Colonic mucosa (tissue), 4 donors: ENCODE measurements around the gene RHBDL1. TPM values are rescaled to one million over a fixed set of nuclear protein-coding genes. Genes with fewer than 3 reads are reported as not detected.

Source experiments
- DNase-seq: peaks from one replicate; pipeline ENCODE4 v3.0.0-alpha.2; 2020
- H3K27ac ChIP-seq: fragments of 200-600 bp; one replicate; pipeline ENCODE4 v1.8.0; 2021
- H3K27me3 ChIP-seq: fragments of 200-600 bp; one replicate; pipeline ENCODE4 v1.8.0; 2021
- H3K36me3 ChIP-seq: fragments of 200-600 bp; one replicate; pipeline ENCODE4 v1.8.0; 2021
- H3K4me1 ChIP-seq: fragments of 200-600 bp; one replicate; pipeline ENCODE4 v1.8.0; 2021; ENCODE audit warnings: mild to moderate bottlenecking
- H3K4me3 ChIP-seq: fragments of 200-600 bp; one replicate; pipeline ENCODE4 v1.8.0; 2021
- H3K9ac ChIP-seq, 2 donors: one replicate each; pipeline ENCODE4 v1.7.0; 2013; ENCODE audit warnings: control low read depth in 2 of 2, low read depth in 2 of 2, low read length in 2 of 2
- H3K9me3 ChIP-seq: fragments of 200-600 bp; one replicate; pipeline ENCODE4 v1.8.0; 2021
- intact Hi-C: fragments of 100-400 bp; cut with DNase I; formaldehyde crosslinking; loops from one replicate; pipeline ENCODE4 v1.14.1; 2022
- total RNA-seq, 2 donors: library from RNA; stranded (reverse); fragmentation: NEBNext Ultra II Directional in 1 of 2; extraction: Animal tissue kit (Norgen Biotek cat#: 25700) in 1 of 2; gene quantifications; one replicate each; pipeline ENCODE4 v1.2.1, GENCODE V29; 2021
- TF ChIP-seq, protein P1 (sequence below): fragments of 200-600 bp; IDR thresholded peaks from one replicate; pipeline ENCODE4 v1.8.0; 2022; ENCODE audit warnings: antibody characterized with exemption, mild to moderate bottlenecking
- donor health status: healthy.
- donor health status: DM: no; HTN: no; CAD: no.
- donor health status: DM: no; HTN: no; CAD: no.

The RHBDL1 gene
- total RNA-seq, 2 donors from 2014 or later, result 4.0 to 5.7 TPM

DNA sequence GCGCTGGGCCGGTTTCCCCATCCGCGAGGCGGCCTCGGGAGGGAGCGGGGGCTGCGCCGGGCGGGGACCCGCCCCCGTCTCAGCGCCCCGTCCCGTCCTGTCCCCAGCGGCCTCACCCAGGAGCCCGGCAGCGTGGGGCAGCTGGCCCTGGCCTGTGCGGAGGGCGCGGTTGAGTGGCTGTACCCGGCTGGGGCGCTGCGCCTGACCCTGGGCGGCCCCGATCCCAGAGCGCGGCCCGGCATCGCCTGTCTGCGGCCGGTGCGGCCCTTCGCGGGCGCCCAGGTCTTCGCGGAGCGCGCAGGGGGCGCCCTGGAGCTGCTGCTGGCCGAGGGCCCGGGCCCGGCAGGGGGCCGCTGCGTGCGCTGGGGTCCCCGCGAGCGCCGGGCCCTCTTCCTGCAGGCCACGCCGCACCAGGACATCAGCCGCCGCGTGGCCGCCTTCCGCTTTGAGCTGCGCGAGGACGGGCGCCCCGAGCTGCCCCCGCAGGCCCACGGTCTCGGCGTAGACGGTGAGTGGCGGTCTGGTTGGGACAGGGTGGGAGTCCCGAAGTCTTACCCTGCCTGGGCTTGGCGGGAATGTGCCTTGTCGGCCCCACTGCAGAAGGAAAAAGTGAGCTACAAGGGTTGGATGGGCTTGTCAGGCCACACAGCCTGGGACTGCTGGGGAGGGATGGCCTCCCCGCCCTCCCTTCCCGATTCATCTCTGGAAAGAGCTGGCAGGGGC lies 40.2 kb downstream of the RHBDL1 start:
- Histone ChIP-seq H3K9me3 (no peaks in the 10 kb centered on the region), H3K4me1 (peaks cover 31% of the 10 kb centered on the region), H3K9ac (peak overlapping the region; percentile 19 to 51), H3K36me3 (no peaks in the 10 kb centered on the region), H3K4me3 (peak overlapping the region; percentile 70), H3K27ac (no peak overlapping the region), H3K27me3 (peaks cover 8% of the 10 kb centered on the region)
- DNase-seq, result no peak
- intact Hi-C loops, result no loop called here
- TF ChIP-seq, protein P1, sequence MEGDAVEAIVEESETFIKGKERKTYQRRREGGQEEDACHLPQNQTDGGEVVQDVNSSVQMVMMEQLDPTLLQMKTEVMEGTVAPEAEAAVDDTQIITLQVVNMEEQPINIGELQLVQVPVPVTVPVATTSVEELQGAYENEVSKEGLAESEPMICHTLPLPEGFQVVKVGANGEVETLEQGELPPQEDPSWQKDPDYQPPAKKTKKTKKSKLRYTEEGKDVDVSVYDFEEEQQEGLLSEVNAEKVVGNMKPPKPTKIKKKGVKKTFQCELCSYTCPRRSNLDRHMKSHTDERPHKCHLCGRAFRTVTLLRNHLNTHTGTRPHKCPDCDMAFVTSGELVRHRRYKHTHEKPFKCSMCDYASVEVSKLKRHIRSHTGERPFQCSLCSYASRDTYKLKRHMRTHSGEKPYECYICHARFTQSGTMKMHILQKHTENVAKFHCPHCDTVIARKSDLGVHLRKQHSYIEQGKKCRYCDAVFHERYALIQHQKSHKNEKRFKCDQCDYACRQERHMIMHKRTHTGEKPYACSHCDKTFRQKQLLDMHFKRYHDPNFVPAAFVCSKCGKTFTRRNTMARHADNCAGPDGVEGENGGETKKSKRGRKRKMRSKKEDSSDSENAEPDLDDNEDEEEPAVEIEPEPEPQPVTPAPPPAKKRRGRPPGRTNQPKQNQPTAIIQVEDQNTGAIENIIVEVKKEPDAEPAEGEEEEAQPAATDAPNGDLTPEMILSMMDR, result no peak

DNA sequence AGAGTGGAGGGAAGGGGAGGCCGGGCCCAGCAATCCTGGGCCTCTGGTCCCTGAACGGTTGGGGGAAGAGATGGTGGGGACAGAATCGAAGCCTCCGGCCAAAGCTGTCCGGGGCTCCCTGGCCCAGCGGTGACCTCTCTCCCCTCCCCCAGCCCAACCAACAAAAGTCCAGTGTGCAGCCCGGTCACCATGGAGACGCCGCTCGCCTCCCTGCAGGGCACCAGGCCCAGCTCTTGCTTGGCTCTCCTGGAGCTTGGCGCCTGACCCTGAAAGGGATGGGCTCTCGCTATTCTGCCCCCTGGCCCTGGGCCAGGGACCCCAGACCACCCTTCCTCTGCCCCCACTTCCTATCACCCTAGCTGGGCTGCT lies 40.7 kb downstream of the RHBDL1 start:
- Histone ChIP-seq H3K4me3 (peak overlapping the region; percentile 70), H3K9ac (peak overlapping the region in 1 of 2 donors; percentile 20), H3K9me3 (no peaks in the 10 kb centered on the region), H3K27ac (no peak overlapping the region), H3K27me3 (peaks cover 4% of the 10 kb centered on the region), H3K36me3 (no peaks in the 10 kb centered on the region), H3K4me1 (peaks cover 31% of the 10 kb centered on the region)
- TF ChIP-seq, protein P1, result no peak
- intact Hi-C loops, result no loop called here
- DNase-seq, result no peak

DNA sequence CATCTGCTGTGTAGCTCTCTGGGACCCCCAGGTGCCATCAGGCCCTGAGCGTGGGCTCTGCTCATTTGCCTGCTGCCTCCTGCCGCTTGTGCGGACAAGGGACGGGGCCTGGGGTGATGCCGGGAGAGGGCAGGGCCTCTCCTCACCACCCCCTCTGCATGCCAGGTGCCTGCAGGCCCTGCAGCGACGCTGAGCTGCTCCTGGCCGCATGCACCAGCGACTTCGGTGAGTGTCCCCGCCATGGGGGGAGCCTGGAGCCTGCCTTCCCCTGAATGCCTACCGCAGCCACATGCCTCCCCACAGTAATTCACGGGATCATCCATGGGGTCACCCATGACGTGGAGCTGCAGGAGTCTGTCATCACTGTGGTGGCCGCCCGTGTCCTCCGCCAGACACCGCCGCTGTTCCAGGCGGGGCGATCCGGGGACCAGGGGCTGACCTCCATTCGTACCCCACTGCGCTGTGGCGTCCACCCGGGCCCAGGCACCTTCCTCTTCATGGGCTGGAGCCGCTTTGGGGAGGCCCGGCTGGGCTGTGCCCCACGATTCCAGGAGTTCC lies 41.4 kb downstream of the RHBDL1 start:
- intact Hi-C loops, result no loop called here
- no peaks in the 10 kb centered on the region for H3K36me3 ChIP-seq
- H3K27ac ChIP-seq, result no peak overlapping the region
- no peak overlapping the region for H3K4me3 ChIP-seq
- H3K9me3 ChIP-seq, result no peaks in the 10 kb centered on the region
- H3K9ac ChIP-seq, result no peak overlapping the region
- TF ChIP-seq, protein P1, result no peak
- peaks cover 31% of the 10 kb centered on the region for H3K4me1 ChIP-seq
- DNase-seq, result no peak
- no peaks in the 10 kb centered on the region for H3K27me3 ChIP-seq

DNA sequence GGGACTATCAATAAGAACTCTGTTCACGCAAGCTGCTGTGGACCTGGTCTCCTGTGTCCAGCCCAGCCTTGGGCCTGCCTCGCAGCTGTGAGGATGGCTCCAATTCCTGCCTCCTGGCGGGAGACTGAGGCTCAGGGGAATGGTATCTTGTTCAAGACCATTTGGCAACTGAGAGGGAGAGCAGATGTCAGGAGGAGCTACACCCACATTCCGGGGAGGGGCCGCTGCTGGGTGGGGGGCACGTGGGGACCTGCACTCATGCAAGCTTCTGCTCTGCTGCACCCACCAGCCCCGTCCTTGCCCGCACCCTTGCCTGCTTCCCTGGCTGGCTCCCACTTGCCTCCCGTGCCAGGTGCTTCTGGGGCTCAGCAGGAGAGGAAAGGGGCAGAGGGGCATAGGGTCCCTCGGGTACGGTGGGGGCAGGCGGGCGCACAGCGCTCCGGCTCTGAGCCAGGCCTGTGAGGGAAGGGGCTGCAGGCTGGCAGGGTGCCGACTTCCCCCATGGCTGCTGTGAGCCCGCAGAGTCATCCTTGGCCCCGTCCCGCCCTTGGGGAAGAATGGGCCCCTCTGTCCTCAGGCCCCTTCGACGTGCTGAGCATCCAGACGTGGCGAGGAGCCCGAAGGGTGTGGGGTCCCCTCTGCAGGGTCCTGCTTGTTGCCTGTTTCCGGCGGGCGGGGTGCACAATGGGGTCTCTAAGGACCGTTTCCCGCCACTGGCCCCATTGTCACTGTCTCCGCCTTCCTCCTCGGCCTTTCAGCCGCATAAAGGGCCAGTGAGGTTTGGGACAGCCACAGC lies 42.2 kb downstream of the RHBDL1 start:
- Histone ChIP-seq H3K9ac (no peak overlapping the region), H3K9me3 (no peaks in the 10 kb centered on the region), H3K4me3 (no peak overlapping the region), H3K27me3 (no peaks in the 10 kb centered on the region), H3K36me3 (no peaks in the 10 kb centered on the region), H3K4me1 (peaks cover 31% of the 10 kb centered on the region), H3K27ac (no peak overlapping the region)
- no peak for DNase-seq
- TF ChIP-seq, protein P1, result no peak
- intact Hi-C loops, result no loop called here

DNA sequence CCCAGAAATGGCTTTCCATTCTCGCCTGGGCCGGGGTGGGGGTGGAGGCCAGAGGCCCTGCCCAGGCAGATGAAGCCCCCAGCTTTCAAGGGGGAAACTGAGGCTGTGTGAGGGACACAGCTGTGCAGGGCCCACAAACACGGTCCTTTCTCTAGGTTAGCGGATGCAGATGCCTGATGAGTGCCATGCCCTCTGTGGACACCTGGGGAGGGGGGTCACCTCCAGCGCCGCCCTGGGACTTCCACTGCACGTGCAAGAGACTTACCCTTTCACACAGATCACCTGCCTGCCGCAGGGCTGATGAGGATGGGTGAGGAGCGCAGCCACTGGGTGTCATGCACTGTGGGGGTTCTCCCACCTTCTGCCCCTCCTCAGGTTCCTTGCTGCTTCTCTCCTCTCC lies 42.9 kb downstream of the RHBDL1 start:
- H3K27me3 ChIP-seq, result no peaks in the 10 kb centered on the region
- intact Hi-C loops, result no loop called here
- H3K36me3 ChIP-seq, result no peaks in the 10 kb centered on the region
- DNase-seq, result no peak
- H3K9me3 ChIP-seq, result no peaks in the 10 kb centered on the region
- H3K9ac ChIP-seq, result peak overlapping the region in 1 of 2 donors; percentile 46
- H3K4me1 ChIP-seq, result peaks cover 31% of the 10 kb centered on the region
- H3K27ac ChIP-seq, result no peak overlapping the region
- H3K4me3 ChIP-seq, result no peak overlapping the region
- TF ChIP-seq, protein P1, result no peak
